K562 (cell line): ENCODE results near the gene USP37. TPM values are rescaled to one million over a fixed set of nuclear protein-coding genes. Genes with fewer than 3 reads are reported as not detected.
A peak's percentile ranks its signal among the peaks of the same experiment; 100 is the strongest.

Source experiments
- CBX8 ChIP-seq: fragments of 200-600 bp; sonication (generic); IDR thresholded peaks from 2 replicates; pipeline ENCODE4 v1.6.1; 2012; ENCODE audit warnings: borderline replicate concordance, mixed run types, low read depth, mild to moderate bottlenecking, moderate library complexity, mixed read lengths, low read length, control low read depth, inconsistent platforms; ENCODE audit not compliant: poor library complexity, severe bottlenecking; ENCODE audit errors: extremely low read depth
- EP400 ChIP-seq: fragments of 450-650 bp; IDR thresholded peaks from 2 replicates; pipeline ENCODE4 v1.6.1; 2017; ENCODE audit warnings: antibody characterized with exemption, mild to moderate bottlenecking, moderate library complexity
- ETV6 ChIP-seq, 3 experiments: fragments of 150-350 bp in 1 of 3; sonication (generic) in 1 of 3; formaldehyde crosslinking in 1 of 3; IDR thresholded peaks; 2 replicates each; pipeline versions ENCODE4 v1.6.1 to v1.8.0; 2014 to 2022; ENCODE audit warnings: borderline replicate concordance in 2 of 3, low read depth in 2 of 3, antibody characterized with exemption in 1 of 3, low read length in 1 of 3, mild to moderate bottlenecking in 1 of 3, missing genetic modification reagents in 1 of 3
- JUND ChIP-seq, 2 experiments: IDR thresholded peaks; 2 replicates in 1 of 2; 3 replicates in 1 of 2; pipeline ENCODE4 v1.6.1; 2011; ENCODE audit warnings: borderline replicate concordance in 2 of 2, low read depth in 2 of 2, low read length in 2 of 2, improper control_type of control experiment in 1 of 2, missing biosample characterization in 1 of 2, missing genetic modification characterization in 1 of 2, missing genetic modification reagents in 1 of 2
- KHSRP ChIP-seq: fragments of 450-650 bp; IDR thresholded peaks from 2 replicates; pipeline ENCODE4 v1.6.1; 2017
- MCM5 ChIP-seq: fragments of 450-650 bp; IDR thresholded peaks from 2 replicates; pipeline ENCODE4 v1.6.1; 2016; ENCODE audit warnings: low read depth
- NFXL1 ChIP-seq: fragments of 450-650 bp; formaldehyde crosslinking; IDR thresholded peaks from 2 replicates; pipeline ENCODE4 v1.4.0; 2021; ENCODE audit warnings: mild to moderate bottlenecking
- PHB ChIP-seq: fragments of 250-450 bp; sonication (Bioruptor Pico); IDR thresholded peaks from 2 replicates; pipeline ENCODE4 v1.5.0; 2021
- TEAD4 ChIP-seq, 2 experiments: sonication (generic) in 1 of 2; formaldehyde crosslinking in 1 of 2; IDR thresholded peaks; 2 replicates each; pipeline versions ENCODE4 v1.6.1 to v1.8.0; 2012 to 2022; ENCODE audit warnings: borderline replicate concordance in 1 of 2, inconsistent platforms in 1 of 2, low read length in 1 of 2, mild to moderate bottlenecking in 1 of 2, missing genetic modification reagents in 1 of 2
- ZNF830 ChIP-seq: fragments of 250-450 bp; sonication (Bioruptor Pico); IDR thresholded peaks from 2 replicates; pipeline ENCODE4 v1.5.0; 2021; ENCODE audit warnings: mild to moderate bottlenecking
- polyA plus RNA-seq, 8 experiments: library from polyadenylated mRNA; depleted of rRNA in 4 of 8; stranded (reverse) in 5 of 8; unstranded in 3 of 8; fragments of >200 nt; fragmentation: Nextera tagmentation in 2 of 8; fragmentation: Illumina TruSeq in 1 of 8; extraction: Ambion mirVana in 2 of 8; extraction: Trizol in 1 of 8; gene quantifications; 2 replicates each; pipeline versions ENCODE4 v1.2.1 to v1.2.3, GENCODE V29; 2011 to 2014; ENCODE audit warnings: inconsistent platforms in 1 of 8, missing spikeins in 1 of 8
- total RNA-seq, 7 experiments: library from RNA; depleted of rRNA in 6 of 7; stranded (reverse); fragments of >200 nt in 6 of 7; fragmentation: Illumina TruSeq in 2 of 7; extraction: Trizol in 2 of 7; gene quantifications; 2 replicates each; pipeline versions ENCODE4 v1.2.1 to v1.2.3, GENCODE V29; 2011 to 2021; ENCODE audit warnings: low replicate concordance in 1 of 7
- TF ChIP-seq, protein P1 (sequence below): sonication (generic); formaldehyde crosslinking; IDR thresholded peaks from 2 replicates; pipeline ENCODE4 v1.8.1; 2023; ENCODE audit warnings: mild to moderate bottlenecking, missing genetic modification reagents
- TF ChIP-seq, protein P2 (sequence below): fragments of 200-800 bp; sonication (Bioruptor generic); IDR thresholded peaks from 2 replicates; pipeline ENCODE4 v1.6.1; 2017; ENCODE audit warnings: missing genetic modification characterization, missing compliant biosample characterization
- TF ChIP-seq, protein P3 (sequence below): fragments of 450-650 bp; IDR thresholded peaks from 2 replicates; pipeline ENCODE4 v1.6.1; 2017; ENCODE audit warnings: mild to moderate bottlenecking, moderate library complexity
- TF ChIP-seq, protein P4 (sequence below): fragments of 250-450 bp; sonication (Bioruptor Pico); IDR thresholded peaks from 2 replicates; pipeline ENCODE4 v1.5.0; 2021; ENCODE audit warnings: mild to moderate bottlenecking, moderate library complexity
- TF ChIP-seq, protein P5 (sequence below): IDR thresholded peaks from 3 replicates; pipeline ENCODE4 v1.6.1; 2011; ENCODE audit warnings: borderline replicate concordance, mild to moderate bottlenecking; ENCODE audit not compliant: insufficient read length, insufficient read depth

Gene USP37
- total and polyA plus RNA-seq, 9 of the 15 experiments (the other 6 are each of a cell fraction or from before 2014, with no cell fraction given) = 2.0 to 14.2 (median 8.5) TPM

DNA sequence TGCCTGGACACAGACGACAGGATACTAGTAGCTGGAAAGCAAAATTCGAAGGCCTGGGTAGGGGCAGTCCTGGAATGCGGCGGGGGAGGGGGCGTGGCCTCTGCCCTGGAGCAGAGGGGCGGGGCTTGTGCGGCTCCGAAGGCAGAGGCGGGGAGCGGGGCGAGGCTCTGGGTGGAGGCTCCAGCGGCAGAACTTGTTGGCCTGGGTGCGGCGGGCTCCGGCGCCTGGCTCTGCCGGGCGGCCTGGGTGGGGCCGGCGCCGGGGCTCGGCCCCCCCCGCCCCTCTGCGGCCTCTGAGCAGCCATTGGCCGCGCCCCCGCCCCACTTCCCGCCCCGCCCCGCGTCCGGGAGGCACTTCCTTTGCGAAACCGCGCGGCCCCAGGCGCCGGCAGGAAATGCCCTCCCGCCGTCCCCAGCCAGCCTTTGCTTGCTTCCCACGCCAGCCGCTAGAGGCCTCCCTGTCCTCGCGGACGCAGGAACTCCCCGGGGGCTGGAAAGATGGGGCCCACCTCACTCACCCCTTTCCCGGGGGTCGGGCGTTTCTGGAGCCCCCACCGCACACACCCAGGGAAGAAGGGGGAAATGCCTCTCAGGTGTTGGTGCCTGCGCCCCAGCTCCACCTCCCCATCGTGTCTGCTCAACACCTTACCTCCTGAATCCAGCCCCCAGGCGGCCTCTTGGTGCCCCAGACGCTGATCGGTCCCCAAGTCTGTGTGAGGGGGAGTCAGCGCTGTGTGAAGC, 161.8 kb downstream of the USP37 start (continued):
- TF ChIP-seq, protein P1, sequence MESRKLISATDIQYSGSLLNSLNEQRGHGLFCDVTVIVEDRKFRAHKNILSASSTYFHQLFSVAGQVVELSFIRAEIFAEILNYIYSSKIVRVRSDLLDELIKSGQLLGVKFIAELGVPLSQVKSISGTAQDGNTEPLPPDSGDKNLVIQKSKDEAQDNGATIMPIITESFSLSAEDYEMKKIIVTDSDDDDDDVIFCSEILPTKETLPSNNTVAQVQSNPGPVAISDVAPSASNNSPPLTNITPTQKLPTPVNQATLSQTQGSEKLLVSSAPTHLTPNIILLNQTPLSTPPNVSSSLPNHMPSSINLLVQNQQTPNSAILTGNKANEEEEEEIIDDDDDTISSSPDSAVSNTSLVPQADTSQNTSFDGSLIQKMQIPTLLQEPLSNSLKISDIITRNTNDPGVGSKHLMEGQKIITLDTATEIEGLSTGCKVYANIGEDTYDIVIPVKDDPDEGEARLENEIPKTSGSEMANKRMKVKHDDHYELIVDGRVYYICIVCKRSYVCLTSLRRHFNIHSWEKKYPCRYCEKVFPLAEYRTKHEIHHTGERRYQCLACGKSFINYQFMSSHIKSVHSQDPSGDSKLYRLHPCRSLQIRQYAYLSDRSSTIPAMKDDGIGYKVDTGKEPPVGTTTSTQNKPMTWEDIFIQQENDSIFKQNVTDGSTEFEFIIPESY (CRISPR knock-in tag) = peak; percentile 31; the same call in 1 of the 2 replicates
- TF ChIP-seq ZNF830 (peak; percentile 80; the same call in 1 of the 2 replicates), EP400 (peak; percentile 63; the same call in 1 of the 2 replicates), NFXL1 (CRISPR knock-in tag) (peak; percentile 64; the same call in 1 of the 2 replicates), KHSRP (no peak), PHB (CRISPR knock-in tag) (no peak), MCM5 (no peak), TEAD4 (IDR thresholded peaks at IDR 0.05; ENCODE audit: low read length) (peak; percentile 70), TEAD4 (CRISPR knock-in tag; IDR thresholded peaks at IDR 0.05; ENCODE audit: borderline replicate concordance) (no peak), CBX8 (no peak), JUND (IDR thresholded peaks at IDR 0.05; ENCODE audit: borderline replicate concordance, low read depth, low read length) (no peak), JUND (tag; IDR thresholded peaks at IDR 0.05; ENCODE audit: borderline replicate concordance, low read depth, low read length) (no peak), ETV6 (IDR thresholded peaks at IDR 0.05; ENCODE audit: borderline replicate concordance in 1 of 2, low read depth in 2 of 2, low read length in 1 of 2) (peak; percentile 82 to 90; a peak in 3 of 4 replicates), ETV6 (CRISPR knock-in tag; IDR thresholded peaks at IDR 0.05; ENCODE audit: borderline replicate concordance) (no peak)
- TF ChIP-seq, protein P2, sequence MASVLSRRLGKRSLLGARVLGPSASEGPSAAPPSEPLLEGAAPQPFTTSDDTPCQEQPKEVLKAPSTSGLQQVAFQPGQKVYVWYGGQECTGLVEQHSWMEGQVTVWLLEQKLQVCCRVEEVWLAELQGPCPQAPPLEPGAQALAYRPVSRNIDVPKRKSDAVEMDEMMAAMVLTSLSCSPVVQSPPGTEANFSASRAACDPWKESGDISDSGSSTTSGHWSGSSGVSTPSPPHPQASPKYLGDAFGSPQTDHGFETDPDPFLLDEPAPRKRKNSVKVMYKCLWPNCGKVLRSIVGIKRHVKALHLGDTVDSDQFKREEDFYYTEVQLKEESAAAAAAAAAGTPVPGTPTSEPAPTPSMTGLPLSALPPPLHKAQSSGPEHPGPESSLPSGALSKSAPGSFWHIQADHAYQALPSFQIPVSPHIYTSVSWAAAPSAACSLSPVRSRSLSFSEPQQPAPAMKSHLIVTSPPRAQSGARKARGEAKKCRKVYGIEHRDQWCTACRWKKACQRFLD (CRISPR knock-in tag) = 0 out of 2 replicates have a peak, but pooled peaks have one; percentile 56
- TF ChIP-seq, protein P3, sequence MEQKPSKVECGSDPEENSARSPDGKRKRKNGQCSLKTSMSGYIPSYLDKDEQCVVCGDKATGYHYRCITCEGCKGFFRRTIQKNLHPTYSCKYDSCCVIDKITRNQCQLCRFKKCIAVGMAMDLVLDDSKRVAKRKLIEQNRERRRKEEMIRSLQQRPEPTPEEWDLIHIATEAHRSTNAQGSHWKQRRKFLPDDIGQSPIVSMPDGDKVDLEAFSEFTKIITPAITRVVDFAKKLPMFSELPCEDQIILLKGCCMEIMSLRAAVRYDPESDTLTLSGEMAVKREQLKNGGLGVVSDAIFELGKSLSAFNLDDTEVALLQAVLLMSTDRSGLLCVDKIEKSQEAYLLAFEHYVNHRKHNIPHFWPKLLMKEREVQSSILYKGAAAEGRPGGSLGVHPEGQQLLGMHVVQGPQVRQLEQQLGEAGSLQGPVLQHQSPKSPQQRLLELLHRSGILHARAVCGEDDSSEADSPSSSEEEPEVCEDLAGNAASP = no peak
- TF ChIP-seq, protein P4, sequence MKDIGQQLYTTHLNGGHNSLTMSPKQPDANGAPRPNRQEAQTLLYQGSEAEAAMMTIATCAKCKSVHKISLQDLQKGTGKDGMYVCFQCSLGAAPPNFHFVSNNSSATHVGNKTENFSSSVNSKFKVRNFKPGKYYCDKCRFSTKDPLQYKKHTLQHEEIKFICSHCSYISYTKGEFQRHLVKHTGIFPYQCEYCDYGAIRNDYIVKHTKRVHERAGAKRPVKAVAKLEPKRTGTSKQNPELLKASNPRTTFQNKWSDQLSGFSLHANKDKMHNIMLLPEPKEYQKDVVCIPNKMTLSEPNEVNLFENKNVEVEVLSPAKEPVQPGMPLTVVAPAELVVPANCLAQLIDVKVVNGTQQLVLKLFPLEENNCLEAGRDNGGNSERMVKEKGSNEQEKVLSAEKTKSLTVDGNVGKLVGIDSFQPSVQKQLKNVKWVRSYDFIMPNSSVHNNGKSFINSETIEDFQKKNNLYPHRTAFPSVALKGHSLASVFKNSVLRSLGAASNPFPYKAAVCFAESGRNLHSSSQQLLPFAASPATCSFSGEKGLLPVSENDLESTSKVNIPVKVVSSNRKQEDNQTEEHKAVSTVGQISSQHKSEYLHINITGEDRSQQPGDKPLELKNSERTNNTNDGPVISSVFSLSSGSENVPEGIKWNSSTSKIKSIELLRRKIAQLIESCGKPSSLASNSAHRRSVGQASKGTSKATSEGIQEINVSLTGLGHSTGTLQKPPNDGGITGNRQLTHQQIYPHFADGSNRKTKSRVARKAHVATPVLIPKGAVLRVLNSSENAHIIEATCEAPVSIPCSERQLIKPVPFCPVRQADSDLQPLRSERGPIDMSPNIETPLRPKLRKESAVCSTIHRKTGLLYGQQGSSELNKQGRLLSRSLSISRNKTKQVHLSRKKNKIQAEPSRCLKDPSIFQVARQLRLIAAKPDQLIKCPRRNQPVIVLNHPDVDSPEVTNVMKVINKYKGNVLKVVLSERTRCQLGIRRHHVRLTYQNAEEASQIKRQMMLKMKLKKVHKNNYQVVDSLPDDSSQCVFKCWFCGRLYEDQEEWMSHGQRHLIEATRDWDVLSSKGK (CRISPR knock-in tag) = no peak
- TF ChIP-seq, protein P5, sequence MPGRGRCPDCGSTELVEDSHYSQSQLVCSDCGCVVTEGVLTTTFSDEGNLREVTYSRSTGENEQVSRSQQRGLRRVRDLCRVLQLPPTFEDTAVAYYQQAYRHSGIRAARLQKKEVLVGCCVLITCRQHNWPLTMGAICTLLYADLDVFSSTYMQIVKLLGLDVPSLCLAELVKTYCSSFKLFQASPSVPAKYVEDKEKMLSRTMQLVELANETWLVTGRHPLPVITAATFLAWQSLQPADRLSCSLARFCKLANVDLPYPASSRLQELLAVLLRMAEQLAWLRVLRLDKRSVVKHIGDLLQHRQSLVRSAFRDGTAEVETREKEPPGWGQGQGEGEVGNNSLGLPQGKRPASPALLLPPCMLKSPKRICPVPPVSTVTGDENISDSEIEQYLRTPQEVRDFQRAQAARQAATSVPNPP = no peak
